Activated T-helper 9 cell treated with anti-CD3 and anti-CD28 coated beads, Interleukin-2, amount 50 U/mL, for 16 hours (primary cell): Measurements from ENCODE around the gene PPP1R9B.
A peak's percentile ranks its signal among the peaks of the same experiment; 100 is the strongest.

Experiments used
- DNase-seq: peaks from one replicate; pipeline ENCODE4 v3.0.0-alpha.2; 2020; ENCODE audit warnings: low read depth

The PPP1R9B gene

DNA sequence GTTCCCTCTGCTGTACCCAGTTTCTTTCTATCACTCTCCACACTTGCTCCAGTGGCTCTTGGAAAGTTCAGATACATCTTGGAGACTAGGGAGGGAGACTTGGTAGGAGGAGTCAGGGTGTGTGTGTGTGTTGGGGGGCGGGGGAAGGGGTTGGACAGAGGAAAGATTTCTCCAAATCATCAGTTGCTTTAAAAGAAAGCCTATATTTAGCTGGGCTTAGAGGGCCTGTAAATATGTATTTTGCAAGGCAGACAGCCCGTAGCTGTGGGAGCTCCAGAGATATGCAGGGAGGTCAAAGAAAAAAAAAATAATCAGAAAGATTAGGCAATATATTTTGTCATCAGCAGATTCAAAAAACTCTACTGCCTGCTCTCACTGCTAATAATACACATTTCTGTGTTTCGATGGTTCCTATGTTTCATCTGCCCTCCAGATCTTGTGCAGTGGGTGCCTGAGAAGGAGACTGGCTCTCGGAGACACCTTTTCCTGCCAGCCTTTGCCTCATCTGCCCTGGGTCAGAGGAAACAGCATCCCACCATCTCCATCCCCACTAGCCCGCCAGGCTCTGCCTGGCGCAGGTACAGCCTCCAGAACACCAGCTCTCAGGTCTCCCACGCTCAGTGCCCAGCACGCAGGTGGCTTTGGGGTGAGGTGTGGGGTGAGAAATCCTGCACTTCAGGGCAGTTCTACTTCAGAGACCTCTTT, 4.8 kb upstream of the PPP1R9B start:
- DNase-seq, result no peak

DNA sequence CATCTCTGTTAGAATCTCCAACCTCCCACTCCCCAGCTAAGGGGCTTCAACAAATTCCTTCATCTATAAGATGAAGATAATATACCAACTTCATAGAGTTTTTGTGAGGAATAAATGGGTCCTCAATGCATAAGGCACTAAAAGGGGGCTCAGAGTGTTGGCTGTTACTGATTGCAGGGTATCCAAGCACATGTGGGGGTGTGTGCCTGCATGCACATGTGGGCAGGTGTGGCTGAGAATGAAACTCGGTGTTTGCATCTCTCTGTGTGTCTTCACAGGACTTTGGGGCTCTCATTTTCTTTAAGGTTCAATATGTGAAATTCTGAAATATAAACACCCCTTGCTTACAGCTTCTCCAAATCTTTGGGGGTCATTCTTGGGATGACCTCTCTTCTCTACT, 4.1 kb upstream of the PPP1R9B start:
- DNase-seq, result no peak

- no peak for DNase-seq
Observed at GRCh38 chr17:50153650-50154575, 3.4 kb upstream of the PPP1R9B start.

GRCh38 chr17:50152736-50153135, 2.3 kb upstream of the PPP1R9B start:
- no peak for DNase-seq

DNA sequence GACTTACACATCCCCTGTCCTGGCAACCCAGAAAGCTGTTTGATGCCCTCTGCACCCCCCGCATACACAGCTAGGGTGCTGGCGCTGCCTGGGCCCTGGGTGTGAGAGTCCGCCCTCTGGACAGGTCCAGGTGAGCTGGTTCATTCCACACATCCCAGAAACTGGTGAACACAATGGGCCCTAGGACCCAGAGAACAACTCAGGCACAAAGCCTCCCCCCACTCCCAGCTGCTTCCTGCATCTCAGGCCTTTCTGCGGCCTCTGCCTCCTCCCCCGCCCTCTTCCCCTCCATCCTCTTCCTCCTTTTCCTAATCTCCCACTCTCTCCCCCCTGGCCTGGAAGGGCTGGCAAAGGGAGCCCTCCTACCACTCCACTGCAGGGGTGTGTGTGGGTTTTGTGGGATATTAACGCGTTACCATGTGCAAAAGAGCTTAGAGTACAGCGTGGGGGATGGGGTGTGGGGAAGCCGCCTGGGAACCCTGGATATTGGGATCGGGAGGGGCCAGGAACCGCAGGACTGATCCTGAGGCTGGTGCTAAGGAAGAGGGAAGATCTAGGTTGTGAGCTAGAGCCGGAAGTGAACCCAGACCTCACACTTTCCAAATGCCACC, 1.6 kb upstream of the PPP1R9B start:
- no peak for DNase-seq

DNA sequence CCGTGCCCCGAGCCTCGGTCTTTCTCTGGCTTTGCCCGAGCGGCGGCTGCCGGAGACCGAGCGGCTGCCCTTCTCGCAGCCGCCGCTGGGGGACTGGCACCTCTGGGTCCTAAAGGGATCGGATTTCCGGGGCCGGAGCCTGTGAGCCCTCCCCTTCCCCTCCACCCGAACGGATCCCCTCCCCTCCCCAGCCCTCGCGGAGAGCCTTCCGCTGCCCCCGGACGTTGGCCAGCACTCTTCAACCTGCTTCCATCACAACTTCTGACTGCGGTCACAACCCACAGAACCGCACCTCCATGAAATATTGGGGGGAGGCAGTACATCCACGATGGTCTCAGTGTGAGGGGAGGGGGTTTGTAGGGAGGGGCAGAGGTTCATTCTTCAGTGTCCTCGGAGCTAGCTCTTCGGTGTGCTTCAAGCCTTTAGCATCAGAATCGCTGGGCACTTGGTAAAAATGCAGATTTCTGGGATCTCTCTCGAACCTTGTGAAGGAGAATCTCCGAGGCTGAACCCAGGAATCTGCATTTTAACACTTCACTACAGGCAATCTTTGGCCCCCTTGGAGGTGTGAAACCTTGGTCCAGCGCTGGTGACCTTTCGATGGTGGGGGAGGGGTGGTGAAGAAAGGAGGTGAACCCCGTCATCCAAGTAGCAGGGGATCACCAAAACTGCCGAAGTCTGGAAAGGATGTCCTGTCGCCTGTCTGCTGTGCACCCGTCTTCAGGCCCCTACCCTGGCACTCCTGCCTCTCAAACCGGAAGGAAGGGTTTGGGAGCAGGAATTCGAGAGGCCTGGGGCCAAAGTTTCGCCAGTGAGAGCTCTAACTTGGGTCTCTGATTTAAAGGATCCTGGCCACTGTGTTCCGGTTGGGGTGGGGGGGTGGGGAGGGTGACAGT, 812 bp upstream of the PPP1R9B start:
- peak; percentile 81 for DNase-seq

GRCh38 chr17:50149417-50150353, 792 bp downstream of the PPP1R9B start:
- DNase-seq, result peak; percentile 50

DNA sequence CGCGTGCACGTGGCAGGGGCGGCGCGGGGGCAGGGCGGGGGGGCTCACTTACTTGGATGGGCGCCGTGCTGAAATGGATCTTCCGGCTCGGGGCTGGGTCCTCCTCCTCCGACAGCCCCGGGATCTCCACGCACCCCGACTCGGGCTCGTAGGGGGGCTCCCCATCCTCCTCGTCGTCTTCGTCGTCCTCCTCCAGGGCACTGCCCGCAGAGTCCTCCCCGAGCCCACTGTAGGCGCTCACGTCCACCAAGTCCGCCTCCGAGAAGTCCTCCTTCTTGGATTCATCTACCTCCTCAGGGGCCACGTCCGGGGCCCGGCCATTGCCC, 1.4 kb downstream of the PPP1R9B start:
- DNase-seq, result no peak

GRCh38 chr17:50148226-50149090, 2.0 kb downstream of the PPP1R9B start:
- DNase-seq, result peak; percentile 77

GRCh38 chr17:50147841-50148225, 2.6 kb downstream of the PPP1R9B start:
- DNase-seq, result no peak

DNA sequence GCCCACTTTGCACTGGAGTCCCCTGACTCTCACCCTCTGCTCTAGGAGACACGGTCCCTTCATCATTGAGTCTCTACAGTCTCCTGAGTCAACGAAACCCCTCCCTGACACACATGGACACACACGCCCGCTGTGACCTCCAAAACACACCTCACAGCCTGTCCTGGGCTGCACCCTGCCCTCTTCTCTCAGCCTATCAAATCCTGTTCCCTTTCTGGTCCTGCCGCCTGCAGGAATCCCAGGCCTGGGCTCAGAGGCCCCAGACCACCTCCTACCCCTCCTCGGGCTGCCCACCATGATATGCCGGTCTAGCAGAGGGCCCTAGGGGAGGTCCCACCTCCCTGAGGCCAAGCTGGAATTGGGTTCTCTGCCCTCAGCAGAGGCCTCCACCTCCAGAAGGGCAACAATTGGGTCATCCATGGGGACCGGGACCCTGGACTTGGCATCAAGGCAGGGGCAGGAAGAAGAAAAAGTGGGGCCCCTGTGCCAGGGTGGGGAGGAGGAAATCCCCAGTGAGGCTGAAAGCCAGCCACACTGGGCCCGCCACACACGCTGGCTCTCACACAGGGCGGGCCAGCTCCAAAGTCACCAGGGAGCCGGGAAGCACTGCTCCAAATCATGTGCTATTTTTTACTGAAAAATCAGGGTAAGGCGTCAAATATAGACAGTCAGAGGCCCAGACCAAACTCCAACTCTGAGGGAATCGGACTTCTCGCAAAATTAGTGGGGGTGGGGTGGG, 3.4 kb downstream of the PPP1R9B start:
- no peak for DNase-seq

DNA sequence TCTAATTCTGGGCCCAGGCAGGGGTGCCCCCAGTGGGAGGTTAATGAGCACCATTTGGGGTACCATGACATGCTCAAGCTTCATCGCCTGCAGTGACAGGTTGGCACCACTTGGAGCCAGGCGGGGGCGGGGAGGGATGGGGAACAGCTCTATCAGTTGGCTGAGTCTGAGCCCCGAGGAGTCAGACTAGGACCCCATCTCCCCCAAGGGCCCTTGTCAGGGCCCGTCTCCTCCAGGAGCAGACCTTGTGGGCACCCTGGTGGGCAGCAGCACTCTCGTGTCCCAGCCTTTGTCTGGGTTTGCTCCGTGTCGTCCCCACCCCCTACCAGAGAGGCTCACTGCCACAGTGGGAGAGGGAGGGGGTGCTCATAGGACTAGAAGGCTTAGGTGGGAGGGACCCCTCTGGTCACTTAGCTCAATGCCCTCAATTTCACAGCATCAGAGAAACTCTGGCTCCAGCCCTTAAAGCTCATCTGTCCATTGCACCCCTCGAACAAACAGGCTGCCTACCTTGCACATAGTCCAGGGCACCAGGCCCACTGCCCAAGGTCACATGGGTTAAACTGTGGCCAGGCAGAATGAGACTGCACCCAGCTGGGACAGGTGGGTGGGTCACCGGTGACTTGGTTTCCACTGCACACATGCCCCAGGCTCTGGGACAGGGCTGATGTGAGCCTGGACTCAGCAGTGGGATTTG, 4.1 kb downstream of the PPP1R9B start:
- DNase-seq, result no peak

DNA sequence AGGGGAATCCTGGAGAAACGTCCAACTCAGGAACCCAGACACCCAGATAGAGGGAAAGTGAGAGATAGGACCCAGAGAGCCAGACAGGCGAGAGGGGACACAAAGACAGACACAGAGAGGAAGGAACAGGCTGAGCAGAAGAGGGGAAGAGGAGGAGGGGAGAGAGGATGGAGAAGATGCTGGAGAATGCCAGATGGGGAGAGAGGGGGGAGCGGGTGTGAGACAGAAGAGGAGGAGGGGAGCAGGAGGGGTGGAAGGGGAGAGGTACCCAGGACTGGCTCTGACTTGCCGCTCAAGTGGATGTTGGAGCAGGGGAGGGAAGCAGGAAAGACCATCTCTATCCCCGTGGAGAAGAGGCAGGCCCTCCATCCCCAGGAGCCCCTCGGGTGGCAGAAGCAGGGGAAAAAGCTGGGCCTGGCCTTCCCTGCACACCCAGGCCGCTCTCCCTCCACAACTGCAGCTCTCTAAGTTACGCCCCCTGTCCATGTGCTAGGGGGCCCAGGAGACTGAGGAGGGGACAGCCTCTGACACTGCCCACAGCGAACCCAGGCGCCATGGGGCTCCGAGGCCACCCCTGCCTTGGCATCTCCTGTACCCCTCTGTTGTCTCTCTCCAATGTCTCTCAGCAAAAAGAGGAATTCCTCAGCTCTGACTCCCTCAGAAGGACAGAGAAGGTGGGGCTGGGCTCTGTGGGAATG, 4.8 kb downstream of the PPP1R9B start:
- no peak for DNase-seq

GRCh38 chr17:50144845-50145531, 5.5 kb downstream of the PPP1R9B start:
- DNase-seq, result no peak

- no peak for DNase-seq
Observed at GRCh38 chr17:50144355-50144754, 6.1 kb downstream of the PPP1R9B start.

- DNase-seq, result no peak
Observed at GRCh38 chr17:50143461-50144176, 6.9 kb downstream of the PPP1R9B start.

- no peak for DNase-seq
Observed at GRCh38 chr17:50141745-50142110, 8.7 kb downstream of the PPP1R9B start.
